ENCODE results near the gene CENPC.

GRCh38 chr4:67549123-67549522 lies 3.8 kb upstream of the CENPC start:
- TF ChIP-seq, protein P1, sequence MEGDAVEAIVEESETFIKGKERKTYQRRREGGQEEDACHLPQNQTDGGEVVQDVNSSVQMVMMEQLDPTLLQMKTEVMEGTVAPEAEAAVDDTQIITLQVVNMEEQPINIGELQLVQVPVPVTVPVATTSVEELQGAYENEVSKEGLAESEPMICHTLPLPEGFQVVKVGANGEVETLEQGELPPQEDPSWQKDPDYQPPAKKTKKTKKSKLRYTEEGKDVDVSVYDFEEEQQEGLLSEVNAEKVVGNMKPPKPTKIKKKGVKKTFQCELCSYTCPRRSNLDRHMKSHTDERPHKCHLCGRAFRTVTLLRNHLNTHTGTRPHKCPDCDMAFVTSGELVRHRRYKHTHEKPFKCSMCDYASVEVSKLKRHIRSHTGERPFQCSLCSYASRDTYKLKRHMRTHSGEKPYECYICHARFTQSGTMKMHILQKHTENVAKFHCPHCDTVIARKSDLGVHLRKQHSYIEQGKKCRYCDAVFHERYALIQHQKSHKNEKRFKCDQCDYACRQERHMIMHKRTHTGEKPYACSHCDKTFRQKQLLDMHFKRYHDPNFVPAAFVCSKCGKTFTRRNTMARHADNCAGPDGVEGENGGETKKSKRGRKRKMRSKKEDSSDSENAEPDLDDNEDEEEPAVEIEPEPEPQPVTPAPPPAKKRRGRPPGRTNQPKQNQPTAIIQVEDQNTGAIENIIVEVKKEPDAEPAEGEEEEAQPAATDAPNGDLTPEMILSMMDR (IDR thresholded peaks at IDR 0.05; ENCODE audit: low read depth, low read length), result peak; percentile 77
- no peak for TF ChIP-seq EZH2phosphoT487 (IDR thresholded peaks at IDR 0.05; ENCODE audit: low read depth)

All from OCI-LY3 (cell line).